H9 (cell line): ENCODE data around the gene EPHA2. TPM values are rescaled to one million over a fixed set of nuclear protein-coding genes. Genes with fewer than 3 reads are reported as not detected.
A peak's percentile ranks its signal among the peaks of the same experiment; 100 is the strongest.

Experiments used
- DNase-seq: peaks from one replicate; pipeline ENCODE4 v3.0.0-alpha.2; 2017
- H2AFZ ChIP-seq: one replicate; pipeline ENCODE4 v1.6.1; 2013; ENCODE audit warnings: mild to moderate bottlenecking, low read length, control low read depth, moderate library complexity
- H2AK5ac ChIP-seq: 2 replicates; pipeline ENCODE4 v1.6.1; 2013; ENCODE audit warnings: low read length, control low read depth, mixed read lengths; ENCODE audit not compliant: insufficient read length
- H2BK120ac ChIP-seq: one replicate; pipeline ENCODE4 v1.6.1; 2013; ENCODE audit warnings: low read depth, mild to moderate bottlenecking, low read length, control low read depth, inconsistent platforms; ENCODE audit not compliant: poor library complexity, severe bottlenecking
- H2BK12ac ChIP-seq: 2 replicates; pipeline ENCODE4 v1.6.1; 2013; ENCODE audit warnings: low read length, control low read depth, mixed read lengths, low read depth; ENCODE audit not compliant: insufficient read length
- H2BK15ac ChIP-seq: 2 replicates; pipeline ENCODE4 v1.6.1; 2013; ENCODE audit warnings: low read depth, low read length, control low read depth
- H2BK20ac ChIP-seq: one replicate; pipeline ENCODE4 v1.6.1; 2013; ENCODE audit warnings: low read depth, mild to moderate bottlenecking, low read length, control low read depth, inconsistent platforms; ENCODE audit not compliant: poor library complexity, severe bottlenecking
- H2BK5ac ChIP-seq: 2 replicates; pipeline ENCODE4 v1.6.1; 2013; ENCODE audit warnings: low read length, control low read depth, mixed read lengths; ENCODE audit not compliant: insufficient read length
- H3K14ac ChIP-seq: 2 replicates; pipeline ENCODE4 v1.6.1; 2013; ENCODE audit warnings: low read length, control low read depth; ENCODE audit not compliant: insufficient read depth
- H3K18ac ChIP-seq: 2 replicates; pipeline ENCODE4 v1.6.1; 2013; ENCODE audit warnings: low read depth, mild to moderate bottlenecking, mixed read lengths, low read length, control low read depth; ENCODE audit not compliant: insufficient read length
- H3K23ac ChIP-seq: 2 replicates; pipeline ENCODE4 v1.6.1; 2013; ENCODE audit warnings: low read length, control low read depth, mixed read lengths, low read depth; ENCODE audit not compliant: insufficient read length
- H3K23me2 ChIP-seq: 2 replicates; pipeline ENCODE4 v1.6.1; 2013; ENCODE audit warnings: low read depth, mild to moderate bottlenecking, mixed read lengths, low read length, control low read depth; ENCODE audit not compliant: insufficient read length, poor library complexity, severe bottlenecking
- H3K27ac ChIP-seq: 2 replicates; pipeline ENCODE4 v1.5.1; 2013; ENCODE audit warnings: low read length, control low read depth, mixed read lengths, low read depth; ENCODE audit not compliant: insufficient read length
- H3K27me3 ChIP-seq: 2 replicates; pipeline ENCODE4 v1.6.1; 2013; ENCODE audit warnings: low read length, control low read depth, inconsistent platforms; ENCODE audit not compliant: insufficient read depth
- H3K4ac ChIP-seq: 2 replicates; pipeline ENCODE4 v1.6.1; 2013; ENCODE audit warnings: low read depth, mild to moderate bottlenecking, control low read depth, inconsistent platforms, low read length, moderate library complexity
- H3K4me1 ChIP-seq: 2 replicates; pipeline ENCODE4 v1.6.1; 2013; ENCODE audit warnings: low read length, control low read depth, inconsistent platforms; ENCODE audit not compliant: insufficient read depth
- H3K4me2 ChIP-seq: 2 replicates; pipeline ENCODE4 v1.6.1; 2013; ENCODE audit warnings: low read length, control low read depth, mixed read lengths; ENCODE audit not compliant: insufficient read length, insufficient read depth
- H3K56ac ChIP-seq: 2 replicates; pipeline ENCODE4 v1.6.1; 2013; ENCODE audit warnings: low read depth, mild to moderate bottlenecking, mixed read lengths, low read length, control low read depth; ENCODE audit not compliant: insufficient read length
- H3K79me1 ChIP-seq: 2 replicates; pipeline ENCODE4 v1.6.1; 2013; ENCODE audit warnings: low read depth, mild to moderate bottlenecking, moderate library complexity, low read length, control low read depth, inconsistent platforms; ENCODE audit not compliant: insufficient read depth, poor library complexity, severe bottlenecking
- H3K79me2 ChIP-seq: 2 replicates; pipeline ENCODE4 v1.6.1; 2013; ENCODE audit warnings: low read length, control low read depth, inconsistent platforms; ENCODE audit not compliant: insufficient read depth
- H3K9ac ChIP-seq: 2 replicates; pipeline ENCODE4 v1.6.1; 2013; ENCODE audit warnings: low read length, control low read depth, mixed read lengths; ENCODE audit not compliant: insufficient read length; ENCODE audit errors: extremely low read depth
- H3K9me3 ChIP-seq: one replicate; pipeline ENCODE4 v1.6.1; 2013; ENCODE audit warnings: low read depth, low read length, inconsistent platforms; ENCODE audit not compliant: control insufficient read depth
- H3T11ph ChIP-seq: one replicate; pipeline ENCODE4 v1.6.1; 2013; ENCODE audit warnings: mild to moderate bottlenecking, low read length, control low read depth, inconsistent platforms
- H4K20me1 ChIP-seq: one replicate; pipeline ENCODE4 v1.6.1; 2013; ENCODE audit not compliant: control insufficient read depth, insufficient read length, insufficient read depth
- H4K5ac ChIP-seq: 2 replicates; pipeline ENCODE4 v1.6.1; 2013; ENCODE audit warnings: low read depth, mild to moderate bottlenecking, mixed read lengths, low read length, control low read depth; ENCODE audit not compliant: insufficient read length
- H4K8ac ChIP-seq: replicated peaks from 2 replicates; pipeline ENCODE4 v1.6.1; 2013; ENCODE audit warnings: low read length, control low read depth, mixed read lengths, low read depth; ENCODE audit not compliant: insufficient read length
- H4K91ac ChIP-seq: 2 replicates; pipeline ENCODE4 v1.6.1; 2013; ENCODE audit warnings: low read depth, mild to moderate bottlenecking, moderate library complexity, mixed read lengths, low read length, control low read depth; ENCODE audit not compliant: insufficient read length
- H3K27ac Mint-ChIP-seq, 3 experiments: 2 replicates in 2 of 3; 3 replicates in 1 of 3; pipeline ENCODE4 v1.8.0; 2020 to 2021; ENCODE audit warnings: mixed read lengths in 3 of 3, mild to moderate bottlenecking in 1 of 3, moderate library complexity in 1 of 3
- H3K27me3 Mint-ChIP-seq: 2 replicates; pipeline ENCODE4 v1.8.0; 2021; ENCODE audit warnings: low read depth, mild to moderate bottlenecking, moderate library complexity, mixed read lengths
- H3K36me3 Mint-ChIP-seq, 3 experiments: 2 replicates in 2 of 3; 3 replicates in 1 of 3; pipeline ENCODE4 v1.8.0; 2020 to 2021; ENCODE audit warnings: low read depth in 3 of 3, mixed read lengths in 3 of 3; ENCODE audit not compliant: insufficient read depth in 1 of 3
- H3K4me1 Mint-ChIP-seq, 2 experiments: 2 replicates each; pipeline ENCODE4 v1.8.0; 2020; ENCODE audit warnings: mixed read lengths in 2 of 2
- H3K4me3 Mint-ChIP-seq, 2 experiments: 2 replicates in 1 of 2; 3 replicates in 1 of 2; pipeline ENCODE4 v1.8.0; 2020 to 2021; ENCODE audit warnings: mild to moderate bottlenecking in 2 of 2, mixed read lengths in 2 of 2, moderate library complexity in 1 of 2
- H3K9me3 Mint-ChIP-seq, 2 experiments: 2 replicates in 1 of 2; 3 replicates in 1 of 2; pipeline ENCODE4 v1.8.0; 2020; ENCODE audit warnings: mild to moderate bottlenecking in 2 of 2, mixed read lengths in 2 of 2, moderate library complexity in 1 of 2
- WGBS: extraction: QIAGEN DNeasy Blood & Tissue Kit; methylation state at CpG from one replicate; pipeline ENCODE4 v1.1.7; 2013; ENCODE audit warnings: missing lambda C conversion rate, low lambda C conversion rate, mixed read lengths; ENCODE audit not compliant: insufficient read length; ENCODE audit errors: extremely low coverage; 5-methylcytosine and 5-hydroxymethylcytosine counted together
- total RNA-seq: library from RNA; stranded (reverse); gene quantifications from 2 replicates; pipeline ENCODE4 v1.2.1, GENCODE V29; 2021
- TF ChIP-seq, protein P1 (sequence below): fragments of 200-600 bp; sonication (generic); conservative IDR thresholded peaks from 3 replicates; pipeline ENCODE4 v1.8.0; 2021; ENCODE audit warnings: antibody characterized with exemption, mild to moderate bottlenecking

EPHA2 gene
- total RNA-seq, 1 experiment from 2014 or later: 33.1 TPM

DNA sequence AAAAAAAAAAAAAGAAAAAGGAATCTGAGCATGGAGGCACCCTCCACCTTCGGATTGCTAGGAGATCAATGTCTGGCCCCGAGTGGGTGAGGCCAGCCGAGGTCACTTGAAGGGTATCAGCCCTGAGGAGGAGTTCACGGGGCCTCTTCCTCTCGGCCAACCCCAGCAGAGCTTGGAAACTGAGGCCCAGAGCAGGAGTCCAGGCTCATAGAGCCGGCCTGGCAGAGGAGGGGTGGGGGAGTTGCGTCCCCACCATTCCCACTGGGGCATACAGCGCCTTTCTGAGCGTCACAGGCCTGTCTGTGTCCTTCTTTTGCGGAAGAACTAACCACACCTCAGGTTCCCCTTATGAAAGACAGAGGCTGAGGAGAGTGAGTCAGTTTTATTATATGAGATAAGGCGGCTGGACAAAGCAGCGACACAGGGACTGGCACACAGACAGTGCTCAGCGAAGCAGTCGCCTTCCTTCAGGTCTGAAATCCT is 17.1 kb upstream of the EPHA2 start:
- Histone ChIP-seq H3K23me2 (no peaks in the 10 kb centered on the region), H3K79me2 (no peaks in the 10 kb centered on the region), H2BK20ac (no peak overlapping the region), H3K56ac (no peak overlapping the region), H3K4me1 (peaks cover 8% of the 10 kb centered on the region; the same call in 1 of the 2 replicates), H4K91ac (no peak overlapping the region), H3K4me2 (no peak overlapping the region), H4K8ac (no peak overlapping the region), H3K9ac (no peak overlapping the region), H3K27me3 (no peaks in the 10 kb centered on the region), H3K79me1 (no peaks in the 10 kb centered on the region), H3K18ac (peak overlapping the region; percentile 29), H2AFZ (no peak overlapping the region), H2BK5ac (no peak overlapping the region), H3K23ac (no peak overlapping the region), H3K27ac (no peak overlapping the region), H4K5ac (no peak overlapping the region), H3K9me3 (no peaks in the 10 kb centered on the region), H4K20me1 (no peaks in the 10 kb centered on the region), H3T11ph (no peak overlapping the region), H3K14ac (no peak overlapping the region), H2BK15ac (no peak overlapping the region), H2BK12ac (no peak overlapping the region), H3K4ac (no peak overlapping the region), H2BK120ac (no peak overlapping the region), H2AK5ac (no peak overlapping the region)
- no peaks in the 10 kb centered on the region for H3K36me3 Mint-ChIP-seq
- TF ChIP-seq, protein P1, sequence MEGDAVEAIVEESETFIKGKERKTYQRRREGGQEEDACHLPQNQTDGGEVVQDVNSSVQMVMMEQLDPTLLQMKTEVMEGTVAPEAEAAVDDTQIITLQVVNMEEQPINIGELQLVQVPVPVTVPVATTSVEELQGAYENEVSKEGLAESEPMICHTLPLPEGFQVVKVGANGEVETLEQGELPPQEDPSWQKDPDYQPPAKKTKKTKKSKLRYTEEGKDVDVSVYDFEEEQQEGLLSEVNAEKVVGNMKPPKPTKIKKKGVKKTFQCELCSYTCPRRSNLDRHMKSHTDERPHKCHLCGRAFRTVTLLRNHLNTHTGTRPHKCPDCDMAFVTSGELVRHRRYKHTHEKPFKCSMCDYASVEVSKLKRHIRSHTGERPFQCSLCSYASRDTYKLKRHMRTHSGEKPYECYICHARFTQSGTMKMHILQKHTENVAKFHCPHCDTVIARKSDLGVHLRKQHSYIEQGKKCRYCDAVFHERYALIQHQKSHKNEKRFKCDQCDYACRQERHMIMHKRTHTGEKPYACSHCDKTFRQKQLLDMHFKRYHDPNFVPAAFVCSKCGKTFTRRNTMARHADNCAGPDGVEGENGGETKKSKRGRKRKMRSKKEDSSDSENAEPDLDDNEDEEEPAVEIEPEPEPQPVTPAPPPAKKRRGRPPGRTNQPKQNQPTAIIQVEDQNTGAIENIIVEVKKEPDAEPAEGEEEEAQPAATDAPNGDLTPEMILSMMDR: no peak
- peaks cover 19 to 33% of the 10 kb centered on the region in 2 experiments for H3K4me1 Mint-ChIP-seq
- no peak overlapping the region for H3K4me3 Mint-ChIP-seq
- no peak overlapping the region; a peak in 1 of 7 replicates for H3K27ac Mint-ChIP-seq
- no CpG with 5 or more reads among the region's 14 CpGs for WGBS
- DNase-seq: no peak
- no peaks in the 10 kb centered on the region for H3K9me3 Mint-ChIP-seq
- H3K27me3 Mint-ChIP-seq: peaks cover 1% of the 10 kb centered on the region; the same call in 1 of the 2 replicates
